GM06990 (cell line): ENCODE data around the gene HOXA6.

Source experiments
- DNase-seq: peaks from one replicate; pipeline ENCODE4 v3.0.0-alpha.2; 2011; ENCODE audit not compliant: insufficient read length; ENCODE audit errors: extremely low read depth
- H3K27me3 ChIP-seq: replicated peaks from 2 replicates; pipeline ENCODE4 v1.6.0; 2011; ENCODE audit warnings: low read length; ENCODE audit not compliant: control insufficient read depth, insufficient read depth
- H3K36me3 ChIP-seq: 2 replicates; pipeline ENCODE4 v1.5.1; 2011; ENCODE audit warnings: low read length; ENCODE audit not compliant: control insufficient read depth, insufficient read depth
- H3K4me3 ChIP-seq: replicated peaks from 2 replicates; pipeline ENCODE4 v1.5.1; 2011; ENCODE audit warnings: low read depth, mild to moderate bottlenecking, control low read depth, low read length
- CTCF ChIP-seq: IDR thresholded peaks from 2 replicates; pipeline ENCODE4 v1.5.1; 2011; ENCODE audit warnings: low read length, control low read depth, mild to moderate bottlenecking, inconsistent platforms; ENCODE audit not compliant: insufficient read depth, poor library complexity, severe bottlenecking

Gene HOXA6

GRCh38 chr7:27125986-27126394 lies 21.6 kb downstream of the HOXA6 start:
- no peaks in the 10 kb centered on the region for H3K27me3 ChIP-seq
- DNase-seq = no peak
- no peak for TF ChIP-seq CTCF
- no peaks in the 10 kb centered on the region for H3K36me3 ChIP-seq
- H3K4me3 ChIP-seq = no peak overlapping the region

GRCh38 chr7:27124902-27125689 lies 22.5 kb downstream of the HOXA6 start:
- DNase-seq = no peak
- no peak for TF ChIP-seq CTCF
- H3K4me3 ChIP-seq = no peak overlapping the region
- H3K36me3 ChIP-seq = no peaks in the 10 kb centered on the region
- H3K27me3 ChIP-seq = no peaks in the 10 kb centered on the region

GRCh38 chr7:27124096-27124901 lies 23.3 kb downstream of the HOXA6 start:
- no peak for DNase-seq
- no peaks in the 10 kb centered on the region for H3K27me3 ChIP-seq

GRCh38 chr7:27123477-27124053 lies 24.0 kb downstream of the HOXA6 start:
- Histone ChIP-seq H3K36me3 (no peaks in the 10 kb centered on the region), H3K27me3 (no peaks in the 10 kb centered on the region), H3K4me3 (no peak overlapping the region)
- no peak for DNase-seq
- no peak for TF ChIP-seq CTCF

More at GRCh38 chr7:27124096-27124901, 23.3 kb downstream of the HOXA6 start:
- no peak for TF ChIP-seq CTCF
- Histone ChIP-seq H3K4me3 (no peak overlapping the region), H3K36me3 (no peaks in the 10 kb centered on the region)

GRCh38 chr7:27123007-27123476 lies 24.5 kb downstream of the HOXA6 start:
- TF ChIP-seq CTCF = no peak
- no peaks in the 10 kb centered on the region for H3K36me3 ChIP-seq
- no peak for DNase-seq
- H3K27me3 ChIP-seq = no peaks in the 10 kb centered on the region
- H3K4me3 ChIP-seq = no peak overlapping the region
